ENCODE measurements around the gene PPP2R3A.
"Not testable (repeated sequence)": the region's sequence is repeated elsewhere in the genome, so short reads cannot be mapped to it uniquely, and the experiment has no call there.

Gene PPP2R3A

DNA sequence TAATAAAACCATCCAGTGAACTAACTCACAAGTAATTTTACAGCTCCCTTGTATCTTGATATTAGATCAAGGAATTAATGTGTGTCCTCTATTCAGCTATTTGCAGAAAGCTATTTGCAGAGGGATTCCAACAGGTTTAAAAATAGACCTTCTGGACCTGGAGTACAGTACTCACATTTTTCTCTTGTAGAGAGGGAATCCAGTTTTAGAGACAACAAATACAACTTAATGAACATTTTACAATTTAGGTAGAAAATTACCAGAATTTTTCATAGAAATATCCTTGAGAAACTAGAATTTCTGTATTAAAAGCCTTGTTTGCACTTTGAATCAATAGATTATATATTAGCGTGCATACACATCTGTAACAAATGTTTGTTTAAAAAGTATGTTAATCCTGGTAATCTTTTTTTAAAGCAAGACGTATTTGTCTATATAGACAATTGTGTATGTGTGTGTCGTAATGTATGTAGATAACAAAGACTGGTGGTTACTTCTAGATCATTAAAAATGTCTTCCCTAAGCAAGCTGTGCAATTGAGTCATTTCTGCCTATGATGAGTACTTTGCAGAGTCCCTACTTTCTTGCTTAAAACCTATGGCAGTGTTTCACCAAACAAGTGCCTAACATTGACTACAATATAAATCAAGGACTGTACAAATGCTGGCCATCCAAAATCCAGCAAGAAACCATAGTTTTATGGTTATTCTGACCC lies 57.9 kb downstream of the PPP2R3A start:
- no peak for DNase-seq (ENCODE audit: low read depth in 2 of 2)

DNA sequence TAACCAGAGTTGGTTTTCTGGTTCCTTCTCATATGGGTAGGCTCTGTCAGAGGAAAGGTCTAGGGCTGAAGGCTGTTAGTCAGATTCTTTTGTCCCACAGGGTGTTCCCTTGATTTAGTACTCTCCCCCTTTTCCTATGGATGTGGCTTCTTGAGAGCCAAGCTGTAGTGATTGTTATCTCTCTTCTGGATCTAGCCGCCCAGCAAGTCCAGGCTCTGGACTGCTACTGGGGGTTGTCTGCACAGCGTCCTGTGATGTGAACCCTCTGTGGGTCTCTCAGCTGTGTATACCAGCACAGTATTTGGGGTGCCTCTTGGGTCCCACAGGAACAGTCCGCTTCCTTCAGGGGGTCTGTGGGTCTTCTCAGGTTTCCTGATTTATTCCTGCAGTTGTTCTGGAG lies 70.8 kb downstream of the PPP2R3A start:
- DNase-seq (ENCODE audit: low read depth in 2 of 2): no peak

GRCh38 chr3:136038668-136039067 lies 73.1 kb downstream of the PPP2R3A start:
- DNase-seq (ENCODE audit: low read depth in 2 of 2): no peak

- DNase-seq (ENCODE audit: low read depth in 2 of 2): no peak
Measured at GRCh38 chr3:136042608-136043221, 77.2 kb downstream of the PPP2R3A start.

GRCh38 chr3:136044980-136045745 lies 79.6 kb downstream of the PPP2R3A start:
- no peak for DNase-seq (ENCODE audit: low read depth in 2 of 2)

GRCh38 chr3:136048068-136048467 lies 82.5 kb downstream of the PPP2R3A start:
- no peak for DNase-seq (ENCODE audit: low read depth in 2 of 2)

DNA sequence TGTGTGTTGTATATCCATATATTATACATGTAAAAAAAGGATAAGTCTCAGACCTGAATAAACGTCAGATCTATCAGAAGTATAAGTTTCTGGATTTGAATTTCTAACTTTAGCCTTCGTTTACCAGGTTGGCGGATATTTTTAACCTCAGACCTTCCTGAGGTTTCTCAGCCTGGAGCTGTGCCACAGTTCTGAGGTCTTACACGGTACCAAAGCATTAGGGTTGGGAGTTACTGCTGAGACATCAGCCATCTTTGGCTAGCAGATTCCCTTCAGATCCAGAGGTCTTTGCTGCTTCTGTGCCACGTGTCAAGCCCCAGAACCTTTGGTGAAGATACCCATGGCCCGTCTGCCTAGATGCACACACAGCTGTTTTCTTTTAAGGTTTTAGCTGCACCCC lies 84.7 kb downstream of the PPP2R3A start:
- DNase-seq (ENCODE audit: low read depth in 2 of 2): no peak

DNA sequence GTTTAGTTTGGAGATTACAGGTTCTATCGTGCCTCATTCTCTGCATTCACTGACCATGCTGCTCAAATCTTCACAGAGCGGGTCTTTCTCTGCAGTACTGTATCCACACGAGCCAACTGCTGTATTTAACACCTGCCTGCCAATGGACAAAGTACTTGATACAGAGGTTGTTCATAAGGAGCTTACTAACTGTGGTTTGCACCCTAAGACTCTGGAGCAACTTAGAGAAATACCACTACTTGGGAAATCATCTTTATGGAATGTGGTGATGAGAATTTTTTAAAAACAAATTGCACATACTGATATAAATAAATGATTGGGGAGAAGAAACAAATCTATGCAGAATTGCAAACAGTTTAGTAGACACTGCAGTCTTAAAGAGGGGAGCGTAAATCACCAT lies 90.0 kb downstream of the PPP2R3A start:
- DNase-seq (ENCODE audit: low read depth in 2 of 2): no peak

DNA sequence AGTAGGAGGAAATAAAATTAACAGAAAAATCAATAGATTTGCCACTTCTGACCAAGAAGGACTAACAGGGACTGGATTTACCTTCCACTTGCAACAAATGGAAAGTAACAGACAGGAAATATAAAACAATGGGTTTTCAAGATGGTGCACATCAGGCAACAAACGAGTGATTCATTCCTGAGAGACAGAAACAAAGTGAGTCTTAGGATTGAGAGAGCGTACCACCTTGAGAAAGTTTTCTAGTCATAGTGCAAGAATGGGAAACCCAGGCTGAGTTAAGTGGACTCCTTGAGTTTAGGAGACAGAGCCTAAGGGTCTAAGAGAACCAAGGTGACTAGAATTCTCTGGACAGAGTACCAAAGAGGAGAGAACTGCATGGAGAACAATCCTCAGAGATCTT lies 101.7 kb downstream of the PPP2R3A start:
- DNase-seq (ENCODE audit: low read depth in 2 of 2): no peak

GRCh38 chr3:136068708-136069107 lies 103.2 kb downstream of the PPP2R3A start:
- DNase-seq (ENCODE audit: low read depth in 2 of 2): no peak

DNA sequence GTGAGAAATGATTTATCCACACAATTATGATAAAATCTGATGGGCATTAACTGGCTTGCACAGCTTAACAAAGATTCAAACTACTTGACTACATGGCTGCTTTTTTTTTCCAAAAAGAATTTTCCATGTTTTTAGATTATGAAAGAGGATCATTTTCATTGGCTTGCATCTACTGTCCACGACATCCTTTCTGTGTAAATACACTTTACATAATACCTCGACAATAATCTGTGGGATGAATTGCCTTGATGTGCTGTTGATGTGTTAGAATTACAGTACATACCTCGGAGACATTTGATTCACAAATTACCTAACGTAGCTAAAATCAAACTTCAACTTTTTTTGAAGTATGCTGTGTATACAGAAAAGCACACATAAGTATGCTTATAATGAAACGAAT lies 104.4 kb downstream of the PPP2R3A start:
- DNase-seq (ENCODE audit: low read depth in 2 of 2): no peak

DNA sequence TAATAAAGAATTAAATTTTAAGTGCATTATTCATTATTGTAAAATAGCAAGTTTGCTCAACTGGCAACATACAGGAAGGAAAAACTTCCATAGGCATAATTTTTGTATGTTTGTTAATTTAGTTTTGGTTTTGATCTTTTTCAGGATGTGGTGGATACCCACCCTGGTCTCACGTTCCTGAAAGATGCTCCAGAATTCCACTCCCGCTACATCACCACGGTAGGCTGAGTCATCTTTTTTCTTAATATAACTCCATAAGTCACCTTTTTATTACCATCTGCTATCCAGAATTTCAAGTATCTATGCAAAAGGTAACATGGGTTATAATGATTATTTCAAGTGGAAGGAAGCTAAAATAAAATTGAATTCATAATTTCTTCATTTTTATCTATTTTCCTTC lies 104.8 kb downstream of the PPP2R3A start:
- no peak for DNase-seq (ENCODE audit: low read depth in 2 of 2)

DNA sequence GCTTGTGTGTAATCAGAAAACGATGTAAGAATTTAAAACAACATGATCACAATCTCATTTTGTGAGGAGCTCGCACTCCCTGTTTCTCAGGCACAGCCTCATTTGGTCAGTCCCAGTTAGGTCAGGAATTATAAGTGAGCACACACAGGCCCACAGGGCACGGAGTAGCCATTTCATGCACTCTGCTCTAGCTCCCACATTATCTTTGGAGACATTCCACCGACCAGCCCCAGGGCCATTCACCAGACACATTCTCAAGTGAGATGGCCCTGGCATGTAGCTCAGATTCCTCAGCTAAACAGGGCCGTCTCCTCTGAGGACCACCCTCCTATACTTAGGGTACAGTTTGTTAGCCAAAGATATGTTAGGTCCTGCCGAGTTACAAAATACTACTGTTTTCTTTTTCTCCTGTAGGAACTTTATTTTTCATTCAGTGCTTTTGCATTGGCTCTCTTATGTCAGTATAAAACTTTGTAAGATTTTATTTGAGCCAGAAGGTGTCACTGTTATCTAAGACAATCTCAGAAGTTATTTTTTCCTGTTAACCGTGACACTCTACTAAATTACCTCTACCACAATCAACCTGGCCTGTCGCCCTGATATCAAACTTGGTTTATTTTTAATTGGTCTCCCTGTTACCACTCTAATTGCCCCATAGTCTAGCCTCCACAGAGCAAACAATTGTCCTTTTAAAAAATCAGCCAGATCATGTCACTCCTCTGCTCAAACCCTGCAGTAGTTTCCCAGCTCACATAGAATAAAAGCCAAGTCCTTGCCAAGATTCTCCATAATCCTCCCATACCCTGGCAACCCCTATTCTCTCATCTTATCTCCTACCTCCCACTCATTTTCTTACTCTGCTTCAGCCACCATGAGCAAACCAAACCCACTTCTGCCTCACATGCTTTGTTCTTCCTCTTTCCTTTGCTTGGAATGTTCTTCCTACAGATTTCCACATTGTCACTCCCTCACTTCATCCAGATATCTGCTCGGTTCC lies 105.7 kb downstream of the PPP2R3A start:
- no peak for DNase-seq (ENCODE audit: low read depth in 2 of 2)

DNA sequence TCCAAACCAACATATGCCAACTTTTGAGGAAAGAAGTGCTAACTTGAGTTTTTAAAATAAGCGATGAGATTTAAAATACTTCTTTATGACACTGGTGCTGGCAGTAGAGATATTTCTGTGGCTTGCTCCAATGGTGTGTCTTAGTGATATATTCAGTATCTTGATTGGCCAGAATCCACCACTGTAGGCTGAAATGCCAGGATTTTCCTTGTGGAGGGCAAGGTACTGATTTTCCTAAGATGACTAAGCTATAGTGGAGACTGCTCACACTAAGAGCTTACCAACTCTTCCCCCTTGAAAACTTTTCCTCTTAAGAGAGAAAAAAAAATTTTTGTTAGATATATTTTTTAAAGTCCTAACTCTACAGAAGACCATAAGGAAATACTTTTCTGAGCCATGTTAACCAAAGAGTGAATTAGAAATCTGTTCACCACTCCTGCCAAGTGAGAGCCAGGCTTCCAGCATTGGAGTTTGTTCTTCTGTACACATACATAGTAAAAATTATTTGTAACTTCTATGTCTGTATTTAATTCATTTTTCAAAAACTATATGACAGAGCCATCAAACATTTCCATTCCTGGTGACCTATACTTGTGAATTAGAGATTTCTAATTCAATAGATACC lies 109.1 kb downstream of the PPP2R3A start:
- DNase-seq (ENCODE audit: low read depth in 2 of 2): no peak

DNA sequence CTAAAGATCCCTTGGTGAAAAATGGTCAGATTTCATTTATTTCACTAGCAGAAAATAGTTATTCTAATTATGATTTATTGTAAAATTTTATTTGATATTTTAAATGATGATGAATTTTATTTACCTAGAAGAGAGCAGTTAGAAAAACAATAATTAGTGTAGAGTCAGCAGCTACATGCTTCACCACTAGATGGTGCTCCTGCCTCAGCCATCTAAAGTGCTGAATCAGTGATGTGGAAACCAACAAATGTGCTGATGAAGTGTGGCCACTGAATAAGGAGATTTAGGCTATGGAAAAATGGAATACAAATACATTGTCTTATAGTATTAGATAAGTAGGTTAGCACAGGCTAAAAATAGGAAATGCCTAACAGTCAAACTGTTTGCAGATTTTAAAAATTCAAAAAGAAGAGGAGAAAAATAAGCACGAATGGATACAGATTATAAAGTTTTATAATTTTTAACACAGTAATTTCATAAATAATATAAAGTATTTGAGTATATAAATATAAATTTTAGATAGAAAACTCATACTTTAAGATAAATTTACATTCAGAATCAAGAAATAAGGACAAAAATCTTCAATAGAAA lies 109.8 kb downstream of the PPP2R3A start:
- DNase-seq (ENCODE audit: low read depth in 2 of 2): peak; percentile 46 to 47

- DNase-seq (ENCODE audit: low read depth in 2 of 2): no peak
Measured at GRCh38 chr3:136075811-136076210, 110.3 kb downstream of the PPP2R3A start.

DNA sequence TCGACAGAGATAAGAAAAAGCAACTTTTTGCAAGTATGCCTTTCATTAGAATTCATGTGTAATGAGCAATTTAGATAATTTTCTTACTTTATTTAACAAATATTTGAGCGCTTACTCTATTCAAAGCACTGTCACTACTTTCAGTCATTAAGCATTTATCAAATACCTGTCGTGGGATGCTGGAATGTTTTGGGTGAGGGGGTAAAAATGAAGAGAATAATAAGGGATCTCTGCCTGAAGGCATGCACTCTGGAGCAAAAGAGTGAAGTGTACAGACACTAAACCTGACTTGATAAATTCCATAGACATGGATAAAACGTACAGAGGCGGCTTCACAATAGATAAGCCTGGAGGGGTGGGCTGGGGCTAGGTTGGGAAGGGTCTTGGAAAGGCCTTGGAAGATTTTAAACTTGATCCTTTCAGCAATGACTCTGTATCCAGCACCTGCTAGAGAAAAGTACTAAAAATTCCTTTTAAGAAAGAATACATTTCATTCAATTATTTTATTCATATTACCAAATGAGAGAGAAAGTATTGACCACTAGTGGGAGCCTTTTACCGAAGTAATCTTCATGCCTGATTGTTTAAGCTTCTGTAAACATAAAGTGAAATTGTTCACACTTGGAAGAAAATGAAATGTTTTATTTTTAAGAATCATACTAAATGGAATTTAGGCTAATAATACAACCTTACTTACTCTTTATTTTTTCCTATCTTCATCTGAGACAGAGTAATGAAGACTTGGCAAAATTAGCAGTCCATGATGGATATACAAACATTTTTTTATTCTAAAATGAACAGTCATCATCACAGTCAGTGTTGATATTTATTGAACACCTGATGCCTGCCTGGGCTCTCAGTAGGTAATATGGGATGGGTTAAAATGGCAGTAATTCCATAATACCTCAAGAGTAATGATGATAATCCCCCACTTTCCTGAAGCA lies 113.2 kb downstream of the PPP2R3A start:
- no peak for DNase-seq (ENCODE audit: low read depth in 2 of 2)

DNA sequence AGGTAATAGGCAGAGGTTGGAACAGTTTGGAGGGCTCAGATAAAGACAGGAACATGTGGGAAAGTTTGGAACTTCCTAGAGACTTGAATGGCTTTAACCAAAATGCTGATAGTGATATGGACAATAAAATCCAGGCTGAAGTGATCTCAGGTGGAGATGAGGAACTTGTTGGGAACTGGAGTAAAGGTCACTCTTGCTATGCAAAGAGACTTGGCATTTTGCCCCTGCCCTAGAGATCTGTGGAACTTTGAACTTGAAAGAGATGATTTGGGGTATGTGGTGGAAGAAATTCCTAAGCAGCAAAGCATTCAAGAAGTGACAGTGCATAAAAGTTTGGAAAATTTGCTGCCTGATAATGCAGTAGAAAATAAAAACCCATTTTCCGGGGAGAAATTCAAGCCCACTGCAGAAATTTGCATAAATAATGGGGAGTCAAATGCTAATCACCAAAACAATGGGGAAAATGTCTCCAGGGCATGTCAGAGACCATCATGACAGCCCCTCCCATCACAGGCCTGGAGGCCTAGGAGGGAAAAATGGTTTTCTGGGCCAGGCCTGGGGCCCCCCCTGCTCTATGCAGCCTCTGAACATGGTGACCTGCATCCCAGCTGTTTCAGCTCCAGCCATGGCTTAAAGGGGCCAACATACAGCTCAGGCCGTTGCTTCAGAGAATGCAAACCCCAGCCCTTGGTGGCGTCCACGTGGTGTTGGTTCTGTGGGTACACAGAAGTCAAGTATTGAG lies 118.3 kb downstream of the PPP2R3A start:
- DNase-seq (ENCODE audit: low read depth in 2 of 2): not testable (repeated sequence)

GRCh38 chr3:136085067-136085466 lies 119.5 kb downstream of the PPP2R3A start:
- not testable (repeated sequence) for DNase-seq (ENCODE audit: low read depth in 2 of 2)
